ENCODE data around the gene IGDCC3. TPM values are rescaled to one million over a fixed set of nuclear protein-coding genes. Genes with fewer than 3 reads are reported as not detected.

The IGDCC3 gene
- total and polyA plus RNA-seq, 2 experiments from 2014 or later = not detected

- no peaks in the 10 kb centered on the region for H3K9me2 ChIP-seq (ENCODE audit: insufficient read depth)
- peaks cover 12% of the 10 kb centered on the region for H3K27me3 ChIP-seq (replicated peaks; ENCODE audit: insufficient read depth)
- no peaks in the 10 kb centered on the region for H3K36me3 ChIP-seq (ENCODE audit: low read depth)
- 84 to 88% methylated on average over 24 to 34 of the region's 34 CpGs for WGBS, 2 experiments (ENCODE audit: low coverage in 1 of 2, low lambda C conversion rate in 2 of 2, missing lambda C conversion rate in 2 of 2)
- H3K9ac ChIP-seq = no peak overlapping the region
- no peaks in the 10 kb centered on the region for H3F3A ChIP-seq (ENCODE audit: insufficient read depth)
- no peak overlapping the region for H3K4me2 ChIP-seq (ENCODE audit: unreplicated experiment)
- no peaks in the 10 kb centered on the region for H3K4me1 ChIP-seq (ENCODE audit: insufficient read depth)
- H3K27ac ChIP-seq = no peak overlapping the region
- no peaks in the 10 kb centered on the region for H4K20me1 ChIP-seq (ENCODE audit: insufficient read depth)
- in situ Hi-C loops (cut with MboI) = no loop called here
- TF ChIP-seq EZH2phosphoT487 (IDR thresholded peaks at IDR 0.05; ENCODE audit: insufficient read depth, low read depth) (no peak), EZH2 (IDR thresholded peaks at IDR 0.05; ENCODE audit: insufficient read depth, poor library complexity, severe bottlenecking) (no peak)
- DNase-seq = no peak
- no peaks in the 10 kb centered on the region for H3K9me3 ChIP-seq (ENCODE audit: low read depth)
- no peak overlapping the region for H2AFZ ChIP-seq
- no peak overlapping the region for H3K4me3 ChIP-seq
- H3K79me2 ChIP-seq (ENCODE audit: insufficient read depth) = no peaks in the 10 kb centered on the region
Measured at GRCh38 chr15:65396283-65396964, 18.6 kb upstream of the IGDCC3 start.

GRCh38 chr15:65395567-65396202 lies 17.9 kb upstream of the IGDCC3 start:
- Histone ChIP-seq H3K27ac (no peak overlapping the region), H3K79me2 (ENCODE audit: insufficient read depth) (no peaks in the 10 kb centered on the region), H3K4me3 (no peak overlapping the region), H3K9ac (no peak overlapping the region), H3K9me2 (ENCODE audit: insufficient read depth) (no peaks in the 10 kb centered on the region), H3K9me3 (ENCODE audit: low read depth) (no peaks in the 10 kb centered on the region), H4K20me1 (ENCODE audit: insufficient read depth) (no peaks in the 10 kb centered on the region), H3K4me1 (ENCODE audit: insufficient read depth) (no peaks in the 10 kb centered on the region), H3K27me3 (replicated peaks; ENCODE audit: insufficient read depth) (peaks cover 12% of the 10 kb centered on the region), H3F3A (ENCODE audit: insufficient read depth) (no peaks in the 10 kb centered on the region), H3K36me3 (ENCODE audit: low read depth) (no peaks in the 10 kb centered on the region), H2AFZ (no peak overlapping the region), H3K4me2 (ENCODE audit: unreplicated experiment) (no peak overlapping the region)
- in situ Hi-C loops (cut with MboI) = no loop called here
- no peak for DNase-seq
- TF ChIP-seq EZH2 (IDR thresholded peaks at IDR 0.05; ENCODE audit: insufficient read depth, poor library complexity, severe bottlenecking) (no peak), EZH2phosphoT487 (IDR thresholded peaks at IDR 0.05; ENCODE audit: insufficient read depth, low read depth) (no peak)
- 78 to 81% methylated on average over 26 to 68 of the region's 72 CpGs for WGBS, 2 experiments (ENCODE audit: low coverage in 1 of 2, low lambda C conversion rate in 2 of 2, missing lambda C conversion rate in 2 of 2)

GRCh38 chr15:65394936-65395335 lies 17.1 kb upstream of the IGDCC3 start:
- H3K9ac ChIP-seq = no peak overlapping the region
- no peaks in the 10 kb centered on the region for H3K79me2 ChIP-seq (ENCODE audit: insufficient read depth)
- 75 to 76% methylated on average over 9 of the region's 9 CpGs for WGBS, 2 experiments (ENCODE audit: low coverage in 1 of 2, low lambda C conversion rate in 2 of 2, missing lambda C conversion rate in 2 of 2)
- in situ Hi-C loops (cut with MboI) = loop anchor here (5.0 kb wide), 1 partner anchor 78 kb away; no protein-coding TSS in a partner anchor
- H3K4me3 ChIP-seq = no peak overlapping the region
- no peak for DNase-seq
- H3K27ac ChIP-seq = no peak overlapping the region
- no peak for TF ChIP-seq EZH2phosphoT487 (IDR thresholded peaks at IDR 0.05; ENCODE audit: insufficient read depth, low read depth)
- TF ChIP-seq EZH2 (IDR thresholded peaks at IDR 0.05; ENCODE audit: insufficient read depth, poor library complexity, severe bottlenecking) = no peak
- H3F3A ChIP-seq (ENCODE audit: insufficient read depth) = no peaks in the 10 kb centered on the region
- no peaks in the 10 kb centered on the region for H3K9me2 ChIP-seq (ENCODE audit: insufficient read depth)
- no peaks in the 10 kb centered on the region for H3K9me3 ChIP-seq (ENCODE audit: low read depth)
- H2AFZ ChIP-seq = no peak overlapping the region
- no peak overlapping the region for H3K4me2 ChIP-seq (ENCODE audit: unreplicated experiment)
- H3K36me3 ChIP-seq (ENCODE audit: low read depth) = no peaks in the 10 kb centered on the region
- H3K27me3 ChIP-seq (replicated peaks; ENCODE audit: insufficient read depth) = peaks cover 18% of the 10 kb centered on the region
- H3K4me1 ChIP-seq (ENCODE audit: insufficient read depth) = no peaks in the 10 kb centered on the region
- H4K20me1 ChIP-seq (ENCODE audit: insufficient read depth) = no peaks in the 10 kb centered on the region

- no peaks in the 10 kb centered on the region for H3K79me2 ChIP-seq (ENCODE audit: insufficient read depth)
- no peaks in the 10 kb centered on the region for H3K9me3 ChIP-seq (ENCODE audit: low read depth)
- no peak overlapping the region for H3K9ac ChIP-seq
- H3K27me3 ChIP-seq (replicated peaks; ENCODE audit: insufficient read depth) = peaks cover 19% of the 10 kb centered on the region
- no peak overlapping the region for H2AFZ ChIP-seq
- H3K4me2 ChIP-seq (ENCODE audit: unreplicated experiment) = no peak overlapping the region
- H3K36me3 ChIP-seq (ENCODE audit: low read depth) = no peaks in the 10 kb centered on the region
- no peaks in the 10 kb centered on the region for H4K20me1 ChIP-seq (ENCODE audit: insufficient read depth)
- no peaks in the 10 kb centered on the region for H3K4me1 ChIP-seq (ENCODE audit: insufficient read depth)
- no peaks in the 10 kb centered on the region for H3K9me2 ChIP-seq (ENCODE audit: insufficient read depth)
- no peak overlapping the region for H3K27ac ChIP-seq
- H3K4me3 ChIP-seq = no peak overlapping the region
- TF ChIP-seq EZH2phosphoT487 (IDR thresholded peaks at IDR 0.05; ENCODE audit: insufficient read depth, low read depth) (no peak), EZH2 (IDR thresholded peaks at IDR 0.05; ENCODE audit: insufficient read depth, poor library complexity, severe bottlenecking) (no peak)
- DNase-seq = no peak
- H3F3A ChIP-seq (ENCODE audit: insufficient read depth) = no peaks in the 10 kb centered on the region
- in situ Hi-C loops (cut with MboI) = loop anchor here (5.0 kb wide), 1 partner anchor 77 kb away; no protein-coding TSS in a partner anchor
- 70% methylated on average over 11 of the region's 11 CpGs for WGBS, 2 experiments (ENCODE audit: low coverage in 1 of 2, low lambda C conversion rate in 2 of 2, missing lambda C conversion rate in 2 of 2)
Measured at GRCh38 chr15:65394280-65394789, 16.5 kb upstream of the IGDCC3 start.
